Prostate gland (tissue), 2 donors: ENCODE measurements around the gene IGF1R. TPM values are rescaled to one million over a fixed set of nuclear protein-coding genes. Genes with fewer than 3 reads are reported as not detected.

Source experiments
- DNase-seq: peaks from one replicate; pipeline ENCODE4 v3.0.0-alpha.2; 2019; ENCODE audit warnings: low spot score
- H3K27ac ChIP-seq, 2 donors: fragments of 200-600 bp; sonication (generic); 2 replicates each; pipeline ENCODE4 v1.5.1; 2017 to 2019
- H3K27me3 ChIP-seq: fragments of 200-600 bp; sonication (generic); replicated peaks from 2 replicates; pipeline ENCODE4 v1.5.1; 2019; ENCODE audit not compliant: insufficient read depth
- H3K36me3 ChIP-seq, 2 donors: fragments of 200-600 bp; sonication (generic); 1 replicate in 1 of 2; 2 replicates in 1 of 2; pipeline versions ENCODE4 v1.5.1 to v1.8.1; 2017 to 2019
- H3K4me1 ChIP-seq: fragments of 200-600 bp; sonication (generic); replicated peaks from 2 replicates; pipeline ENCODE4 v1.5.1; 2019
- H3K4me3 ChIP-seq, 2 donors: fragments of 200-600 bp; sonication (generic); 2 replicates each; pipeline ENCODE4 v1.5.1; 2017 to 2019
- H3K9me3 ChIP-seq: fragments of 200-600 bp; sonication (generic); 2 replicates; pipeline ENCODE4 v1.5.1; 2017
- POLR2A ChIP-seq: fragments of 450-650 bp; IDR thresholded peaks from one replicate; pipeline ENCODE4 v1.6.1; 2016; ENCODE audit warnings: antibody characterized with exemption, mild to moderate bottlenecking
- POLR2AphosphoS5 ChIP-seq: sonication (generic); formaldehyde crosslinking; IDR thresholded peaks from one replicate; pipeline ENCODE4 v1.6.1; 2017; ENCODE audit warnings: antibody characterized with exemption
- WGBS: methylation state at CpG from one replicate; pipeline ENCODE4 v1.1.5; 2018; 5-methylcytosine and 5-hydroxymethylcytosine counted together
- intact Hi-C: fragments of 100-400 bp; cut with DNase I; formaldehyde crosslinking; loops from one replicate; pipeline ENCODE4 v1.14.2; 2022
- total RNA-seq, 2 donors: library from RNA; depleted of rRNA; stranded (reverse); fragments of >200 nt; gene quantifications; one replicate each; pipeline ENCODE4 v1.1.0, GENCODE V29; 2016
- TF ChIP-seq, protein P1 (sequence below), 4 experiments: fragments of 200-600 bp in 2 of 4; fragments of 450-650 bp in 2 of 4; sonication (generic) in 2 of 4; IDR thresholded peaks; 1 replicate in 3 of 4; 2 replicates in 1 of 4; pipeline ENCODE4 v1.5.1; 2016 to 2019; ENCODE audit warnings: antibody characterized with exemption in 4 of 4, mild to moderate bottlenecking in 2 of 4, moderate library complexity in 2 of 4

The IGF1R gene
- total RNA-seq, 2 donors from 2014 or later = 190 to 216 TPM

DNA sequence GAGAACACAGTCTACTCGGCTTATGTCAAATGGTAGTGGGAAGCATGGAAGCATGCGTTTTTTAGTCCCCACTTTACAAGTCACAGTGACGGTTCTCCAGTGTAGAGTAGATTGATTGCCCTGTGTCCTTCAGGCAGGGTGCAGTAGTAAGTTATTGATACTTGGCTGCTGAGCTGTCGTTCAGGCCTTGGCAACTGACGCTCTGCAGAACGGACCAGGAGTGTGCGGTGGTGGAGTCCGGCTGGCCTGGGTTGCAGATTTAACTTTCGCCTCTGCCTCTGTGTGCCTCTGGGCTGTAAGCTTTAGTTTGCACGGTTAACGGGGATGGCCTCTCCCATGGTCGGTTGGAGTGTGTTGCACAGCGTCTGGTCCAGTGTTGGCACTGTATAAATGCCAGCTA is 58.6 kb downstream of the IGF1R start:
- Histone ChIP-seq H3K4me3 (no peak overlapping the region), H3K4me1 (peaks cover 5% of the 10 kb centered on the region), H3K9me3 (no peaks in the 10 kb centered on the region), H3K27ac (no peak overlapping the region), H3K27me3 (no peaks in the 10 kb centered on the region), H3K36me3 (no peaks in the 10 kb centered on the region)
- no peak for DNase-seq
- intact Hi-C loops = no loop called here
- TF ChIP-seq POLR2AphosphoS5 = no peak
- no peak for TF ChIP-seq POLR2A
- TF ChIP-seq, protein P1, sequence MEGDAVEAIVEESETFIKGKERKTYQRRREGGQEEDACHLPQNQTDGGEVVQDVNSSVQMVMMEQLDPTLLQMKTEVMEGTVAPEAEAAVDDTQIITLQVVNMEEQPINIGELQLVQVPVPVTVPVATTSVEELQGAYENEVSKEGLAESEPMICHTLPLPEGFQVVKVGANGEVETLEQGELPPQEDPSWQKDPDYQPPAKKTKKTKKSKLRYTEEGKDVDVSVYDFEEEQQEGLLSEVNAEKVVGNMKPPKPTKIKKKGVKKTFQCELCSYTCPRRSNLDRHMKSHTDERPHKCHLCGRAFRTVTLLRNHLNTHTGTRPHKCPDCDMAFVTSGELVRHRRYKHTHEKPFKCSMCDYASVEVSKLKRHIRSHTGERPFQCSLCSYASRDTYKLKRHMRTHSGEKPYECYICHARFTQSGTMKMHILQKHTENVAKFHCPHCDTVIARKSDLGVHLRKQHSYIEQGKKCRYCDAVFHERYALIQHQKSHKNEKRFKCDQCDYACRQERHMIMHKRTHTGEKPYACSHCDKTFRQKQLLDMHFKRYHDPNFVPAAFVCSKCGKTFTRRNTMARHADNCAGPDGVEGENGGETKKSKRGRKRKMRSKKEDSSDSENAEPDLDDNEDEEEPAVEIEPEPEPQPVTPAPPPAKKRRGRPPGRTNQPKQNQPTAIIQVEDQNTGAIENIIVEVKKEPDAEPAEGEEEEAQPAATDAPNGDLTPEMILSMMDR (IDR thresholded peaks at IDR 0.05) = no peak
- WGBS = 90% methylated on average over 13 of the region's 13 CpGs

DNA sequence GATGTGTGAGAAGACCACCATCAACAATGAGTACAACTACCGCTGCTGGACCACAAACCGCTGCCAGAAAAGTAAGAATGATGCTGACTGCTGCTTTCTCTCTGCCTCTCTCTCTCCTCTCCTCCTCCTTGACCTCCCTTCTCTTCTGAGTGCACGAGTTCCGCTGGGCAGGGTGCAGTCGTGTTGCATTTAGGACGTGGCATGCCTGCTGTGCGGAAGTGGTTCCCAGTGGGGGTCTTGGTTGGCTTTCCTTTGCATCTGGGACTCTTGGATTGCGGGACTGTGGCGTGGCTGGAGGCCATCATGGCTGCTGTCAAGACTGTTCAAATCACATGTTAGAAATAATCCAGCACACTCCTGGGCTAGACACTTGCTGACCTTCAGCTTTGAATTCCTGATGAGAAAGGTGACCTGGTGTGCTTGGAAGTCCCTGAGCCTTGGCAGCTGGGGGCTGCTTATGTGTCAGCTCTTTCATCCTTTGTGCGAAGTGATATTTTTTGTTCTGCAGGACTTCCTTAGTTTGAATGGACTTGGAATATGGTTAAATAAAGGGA is 59.8 kb downstream of the IGF1R start:
- WGBS = 93% methylated on average over 10 of the region's 10 CpGs
- no peaks in the 10 kb centered on the region for H3K27me3 ChIP-seq
- peaks cover 3% of the 10 kb centered on the region for H3K4me1 ChIP-seq
- DNase-seq = no peak
- no peak overlapping the region for H3K27ac ChIP-seq
- H3K4me3 ChIP-seq = no peak overlapping the region
- no peaks in the 10 kb centered on the region for H3K9me3 ChIP-seq
- intact Hi-C loops = no loop called here
- no peaks in the 10 kb centered on the region for H3K36me3 ChIP-seq
- TF ChIP-seq POLR2A (no peak), POLR2AphosphoS5 (no peak)
- TF ChIP-seq, protein P1 (IDR thresholded peaks at IDR 0.05) = no peak

DNA sequence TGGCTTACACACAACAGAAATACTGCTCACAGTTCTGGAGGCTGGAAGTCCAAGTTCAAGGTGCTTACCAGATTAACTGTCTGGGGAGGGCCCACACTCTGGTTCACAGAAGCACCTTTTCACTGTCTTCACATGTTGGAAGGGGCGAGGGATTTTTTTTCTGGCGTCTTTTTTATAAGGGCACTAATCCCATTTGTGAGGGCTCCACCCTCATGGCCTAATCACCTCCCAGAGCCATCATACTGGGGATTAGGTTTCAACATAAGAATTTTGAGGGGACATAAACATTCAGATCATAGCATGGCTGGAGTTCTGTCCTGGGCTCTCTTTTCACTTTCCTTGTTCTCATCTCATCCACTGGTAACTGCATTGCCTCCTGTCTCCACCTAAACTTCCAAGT is 63.5 kb downstream of the IGF1R start:
- Histone ChIP-seq H3K27me3 (no peaks in the 10 kb centered on the region), H3K9me3 (no peaks in the 10 kb centered on the region), H3K27ac (no peak overlapping the region), H3K4me1 (peaks cover 14% of the 10 kb centered on the region), H3K4me3 (no peak overlapping the region), H3K36me3 (no peaks in the 10 kb centered on the region)
- DNase-seq = no peak
- TF ChIP-seq POLR2AphosphoS5 (no peak), POLR2A (no peak)
- TF ChIP-seq, protein P1 (IDR thresholded peaks at IDR 0.05) = no peak
- WGBS = 97% methylated on average over 2 of the region's 2 CpGs
- intact Hi-C loops = no loop called here

DNA sequence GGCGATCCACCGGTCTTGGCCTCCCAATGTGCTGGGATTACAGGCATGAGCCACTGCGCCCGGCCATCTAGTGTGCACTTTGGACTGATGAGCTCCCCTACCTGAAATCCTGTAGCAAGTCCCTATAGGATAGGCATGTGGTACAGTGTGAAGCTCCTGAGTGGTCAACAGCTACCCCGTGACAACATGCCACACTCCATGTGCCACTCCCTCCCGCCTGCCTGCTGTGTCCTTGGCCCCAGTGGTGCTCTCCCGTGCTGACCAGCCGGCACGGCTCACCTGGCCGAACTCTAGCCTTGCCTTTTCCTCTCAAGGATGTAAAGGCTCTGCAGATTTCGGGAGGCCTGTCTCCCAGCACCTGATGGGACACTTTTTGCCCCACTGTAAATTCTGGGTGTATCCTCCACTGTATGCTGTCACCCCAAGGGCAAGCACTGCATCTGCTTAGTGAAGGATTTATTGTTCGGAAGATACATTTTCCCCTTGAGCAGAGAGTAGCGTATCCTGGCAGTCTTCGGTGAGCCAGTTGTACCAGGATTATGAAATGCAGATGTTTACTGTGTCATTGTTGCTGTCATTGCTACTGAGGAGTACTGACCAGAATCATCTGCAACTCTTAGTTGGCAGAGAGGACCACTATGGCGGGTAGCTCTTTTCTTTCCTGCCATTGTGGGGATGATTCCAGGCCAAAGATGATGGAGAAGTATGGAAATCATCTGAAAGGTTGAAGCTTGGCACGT is 64.7 kb downstream of the IGF1R start:
- no peak for DNase-seq
- Histone ChIP-seq H3K4me1 (peaks cover 14% of the 10 kb centered on the region), H3K27me3 (no peaks in the 10 kb centered on the region), H3K4me3 (no peak overlapping the region), H3K9me3 (no peaks in the 10 kb centered on the region), H3K36me3 (no peaks in the 10 kb centered on the region), H3K27ac (peak overlapping the region in 1 of 2 donors; percentile 32)
- intact Hi-C loops = no loop called here
- no peak for TF ChIP-seq POLR2A
- TF ChIP-seq, protein P1 (IDR thresholded peaks at IDR 0.05) = no peak
- no peak for TF ChIP-seq POLR2AphosphoS5
- 93% methylated on average over 16 of the region's 16 CpGs for WGBS

DNA sequence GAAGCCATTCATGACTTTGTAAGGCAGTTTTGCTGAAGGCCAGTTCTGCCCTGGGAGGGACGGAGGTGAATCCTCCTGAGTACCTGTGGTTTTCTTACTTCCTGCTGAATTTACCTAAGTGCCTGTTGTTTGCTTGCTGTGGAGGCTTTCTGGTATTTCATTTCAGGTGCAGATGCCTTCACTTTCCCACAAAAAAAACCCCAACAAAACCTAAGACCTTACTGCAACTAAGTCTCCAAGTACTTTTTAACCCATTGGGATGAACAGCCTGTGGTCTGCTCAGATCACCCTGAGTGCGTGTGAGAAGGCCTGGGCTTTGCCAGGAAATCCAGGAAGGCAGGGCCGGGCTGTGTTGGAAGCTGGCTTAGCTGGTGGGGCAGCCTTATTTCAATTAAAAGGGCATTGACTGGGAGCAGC is 65.3 kb downstream of the IGF1R start:
- DNase-seq = peak; percentile 47
- peaks cover 14% of the 10 kb centered on the region for H3K4me1 ChIP-seq
- intact Hi-C loops = no loop called here

More for the DNA sequence above, 65.3 kb downstream of the IGF1R start:
- 42% methylated on average over 3 of the region's 3 CpGs for WGBS
- Histone ChIP-seq H3K27me3 (no peaks in the 10 kb centered on the region), H3K27ac (peak overlapping the region in 1 of 2 donors; percentile 32), H3K36me3 (no peaks in the 10 kb centered on the region), H3K4me3 (no peak overlapping the region), H3K9me3 (no peaks in the 10 kb centered on the region)
- TF ChIP-seq POLR2A = no peak
- TF ChIP-seq POLR2AphosphoS5 = peak; percentile 23
